ENCODE data around the gene AMH. TPM values are rescaled to one million over a fixed set of nuclear protein-coding genes. Genes with fewer than 3 reads are reported as not detected.

Gene AMH
- total RNA-seq, 4 donors from 2014 or later = 0.50 to 3.7 (median 1.3) TPM

GRCh38 chr19:2232286-2233151, 16.6 kb upstream of the AMH start:
- Histone ChIP-seq H3K4me1 (peaks cover 26 to 55% (median 39%) of the 10 kb centered on the region in 4 donors), H3K36me3 (peaks cover 26 to 70% (median 66%) of the 10 kb centered on the region in 4 donors), H3K9me3 (no peaks in the 10 kb centered on the region), H3K27me3 (no peaks in the 10 kb centered on the region), H3K4me3 (no peak overlapping the region), H3K27ac (replicated peaks in 1 of 4) (no peak overlapping the region)
- DNase-seq (ENCODE audit: extremely low spot score) = no peak
- WGBS = 78% methylated on average over 22 of the region's 30 CpGs
- intact Hi-C loops (cut with DNase I) = no loop called here
- TF ChIP-seq POLR2AphosphoS5 (IDR thresholded peaks at IDR 0.05) = no peak
- TF ChIP-seq POLR2A (IDR thresholded peaks at IDR 0.05; ENCODE audit: low read depth) = no peak
- no peak for TF ChIP-seq CTCF (IDR thresholded peaks at IDR 0.05)
- TF ChIP-seq EP300 (IDR thresholded peaks at IDR 0.05) = no peak

GRCh38 chr19:2233601-2234280, 15.4 kb upstream of the AMH start:
- intact Hi-C loops (cut with DNase I) = no loop called here
- H3K4me1 ChIP-seq = peaks cover 39 to 67% (median 51%) of the 10 kb centered on the region in 4 donors

GRCh38 chr19:2234996-2235380, 14.1 kb upstream of the AMH start:
- intact Hi-C loops (cut with DNase I) = loop anchor here (5.0 kb wide), 2 partner anchors 83 to 157 kb away; partner anchors contain the start of gene AP3D1
- H3K27me3 ChIP-seq = no peaks in the 10 kb centered on the region
- peaks cover 51 to 79% (median 64%) of the 10 kb centered on the region in 4 donors for H3K4me1 ChIP-seq
- H3K4me3 ChIP-seq = peak overlapping the region; percentile 88 to 100 (median 98)
- H3K9me3 ChIP-seq = no peaks in the 10 kb centered on the region
- TF ChIP-seq POLR2AphosphoS5 (IDR thresholded peaks at IDR 0.05) (no peak), POLR2A (IDR thresholded peaks at IDR 0.05; ENCODE audit: low read depth) (no peak), EP300 (IDR thresholded peaks at IDR 0.05) (no peak), CTCF (IDR thresholded peaks at IDR 0.05) (no peak)
- peak overlapping the region; percentile 94 to 99 (median 96) for H3K27ac ChIP-seq (replicated peaks in 1 of 4)
- 41% methylated on average over 6 of the region's 6 CpGs for WGBS
- peaks cover 12 to 45% (median 42%) of the 10 kb centered on the region in 4 donors for H3K36me3 ChIP-seq
- no peak for DNase-seq (ENCODE audit: extremely low spot score)

More at GRCh38 chr19:2233601-2234280, 15.4 kb upstream of the AMH start:
- no peak overlapping the region for H3K4me3 ChIP-seq
- WGBS = 88% methylated on average over 18 of the region's 25 CpGs
- TF ChIP-seq EP300 (IDR thresholded peaks at IDR 0.05) = no peak
- TF ChIP-seq POLR2A (IDR thresholded peaks at IDR 0.05; ENCODE audit: low read depth) = no peak
- TF ChIP-seq POLR2AphosphoS5 (IDR thresholded peaks at IDR 0.05) = no peak
- no peak for TF ChIP-seq CTCF (IDR thresholded peaks at IDR 0.05)
- H3K9me3 ChIP-seq = no peaks in the 10 kb centered on the region
- peak overlapping the region in 1 of 4 donors; percentile 26 for H3K27ac ChIP-seq (replicated peaks in 1 of 4)
- H3K27me3 ChIP-seq = no peaks in the 10 kb centered on the region
- no peak for DNase-seq (ENCODE audit: extremely low spot score)
- H3K36me3 ChIP-seq = peaks cover 17 to 58% (median 54%) of the 10 kb centered on the region in 4 donors

- TF ChIP-seq EP300 (IDR thresholded peaks at IDR 0.05) = no peak
- no peak for TF ChIP-seq POLR2A (IDR thresholded peaks at IDR 0.05; ENCODE audit: low read depth)
- TF ChIP-seq POLR2AphosphoS5 (IDR thresholded peaks at IDR 0.05) = no peak
- no peak for TF ChIP-seq CTCF (IDR thresholded peaks at IDR 0.05)
- H3K9me3 ChIP-seq = no peaks in the 10 kb centered on the region
- H3K27me3 ChIP-seq = no peaks in the 10 kb centered on the region
- intact Hi-C loops (cut with DNase I) = loop anchor here (1.0 to 5.0 kb wide), 3 partner anchors 37 to 157 kb away; partner anchors contain the start of gene AP3D1
- WGBS = 0% methylated on average over 19 of the region's 48 CpGs
- peak overlapping the region; percentile 94 to 99 (median 96) for H3K27ac ChIP-seq (replicated peaks in 1 of 4)
- peaks cover 7 to 40% (median 37%) of the 10 kb centered on the region in 4 donors for H3K36me3 ChIP-seq
- peaks cover 56 to 85% (median 69%) of the 10 kb centered on the region in 4 donors for H3K4me1 ChIP-seq
- H3K4me3 ChIP-seq = peak overlapping the region; percentile 88 to 100 (median 98)
- DNase-seq (ENCODE audit: extremely low spot score) = no peak
Measured at GRCh38 chr19:2235381-2236063, 13.6 kb upstream of the AMH start.
